K562 (cell line): ENCODE results near the gene C16orf96. TPM values are rescaled to one million over a fixed set of nuclear protein-coding genes. Genes with fewer than 3 reads are reported as not detected.

Source experiments
- ATAC-seq: fragments of 200-7000 bp; cut with Tn5 transposase; 3 replicates; pipeline ENCODE4 v1.9.1; 2020; ENCODE audit warnings: moderate library complexity
- BruUV-seq: library from RNA; stranded (reverse); fragments of 400-500 nt; replicated peaks from 2 replicates; lab custom pipeline; 2021; lab: Mats Ljungman, UMichigan
- CTCF ChIA-PET: fragments of 300-600 bp; formaldehyde crosslinking; extraction: SDS; loops from one replicate; lab custom pipeline; 2021; ENCODE audit warnings: low intra/inter-chr PET ratio; lab: Yijun Ruan, JAX
- POLR2A ChIA-PET: fragments of 300-600, 350-650 bp; sonication (Branson Sonifier 250); formaldehyde crosslinking; extraction: SDS; loops from one replicate; lab custom pipeline; 2021; ENCODE audit warnings: antibody characterized with exemption, inconsistent platforms; lab: Yijun Ruan, JAX
- DNase-seq, 4 experiments: peaks; one replicate each; pipeline versions ENCODE4 v3.0.0 to v3.0.0-alpha.2; 2011 to 2018; ENCODE audit warnings: low spot score in 3 of 4, mixed read lengths in 3 of 4; ENCODE audit errors: extremely low read depth in 1 of 4
- FAIRE-seq: peaks from 2 replicates; lab custom pipeline; 2011; peaks lifted over from hg19 to GRCh38; lab: Jason Lieb, UNC
- H2AFZ ChIP-seq: 2 replicates; pipeline ENCODE4 v1.6.0; 2011; ENCODE audit warnings: low read depth, low read length, control low read depth, inconsistent platforms
- H3K27ac ChIP-seq: fragments of 200-600 bp; 3 replicates; pipeline ENCODE4 v1.8.0; 2011; ENCODE audit warnings: low read depth, mild to moderate bottlenecking, control low read depth, inconsistent platforms, low read length, moderate library complexity, mixed read lengths; ENCODE audit errors: extremely low read depth
- H3K27me3 ChIP-seq, 2 experiments: fragments of 300-600 bp in 1 of 2; 2 replicates in 1 of 2; 3 replicates in 1 of 2; pipeline versions ENCODE4 v1.6.0 to v1.8.0; 2011; ENCODE audit warnings: inconsistent platforms in 2 of 2, low read length in 2 of 2, mild to moderate bottlenecking in 1 of 2, mixed read lengths in 1 of 2, moderate library complexity in 1 of 2; ENCODE audit not compliant: control insufficient read depth in 2 of 2, insufficient read depth in 2 of 2
- H3K36me3 ChIP-seq: fragments of 300-600 bp; 3 replicates; pipeline ENCODE4 v1.8.0; 2011; ENCODE audit warnings: mild to moderate bottlenecking, low read length, inconsistent platforms; ENCODE audit not compliant: control insufficient read depth, insufficient read depth
- H3K4me1 ChIP-seq, 2 experiments: fragments of 200-600 bp in 1 of 2; replicated peaks in 1 of 2; 2 replicates in 1 of 2; 3 replicates in 1 of 2; pipeline versions ENCODE4 v1.5.1 to v1.8.0; 2011; ENCODE audit warnings: inconsistent platforms in 2 of 2, low read length in 2 of 2, mild to moderate bottlenecking in 1 of 2, mixed read lengths in 1 of 2, moderate library complexity in 1 of 2; ENCODE audit not compliant: control insufficient read depth in 2 of 2, insufficient read depth in 2 of 2
- H3K4me2 ChIP-seq: 2 replicates; pipeline ENCODE4 v1.6.1; 2011; ENCODE audit warnings: low read length, control low read depth, inconsistent platforms, mixed read lengths; ENCODE audit not compliant: insufficient read depth
- H3K4me3 ChIP-seq: fragments of 200-600 bp; sonication (generic), shearing (Covaris generic); 2 replicates; pipeline ENCODE4 v1.5.1; 2016; ENCODE audit warnings: control low read depth, inconsistent platforms
- H3K79me2 ChIP-seq: fragments of 200-600 bp; 3 replicates; pipeline ENCODE4 v1.8.0; 2011; ENCODE audit warnings: low read length, inconsistent platforms; ENCODE audit not compliant: control insufficient read depth, insufficient read depth
- H3K9ac ChIP-seq, 2 experiments: 2 replicates each; pipeline versions ENCODE4 v1.6.0 to v1.6.1; 2011; ENCODE audit warnings: low read depth in 2 of 2, low read length in 2 of 2, control low read depth in 1 of 2, inconsistent platforms in 1 of 2, mild to moderate bottlenecking in 1 of 2, mixed read lengths in 1 of 2; ENCODE audit not compliant: insufficient read depth in 1 of 2
- H3K9me1 ChIP-seq: one replicate; pipeline ENCODE4 v1.6.0; 2011; ENCODE audit warnings: inconsistent platforms, mild to moderate bottlenecking, low read length, moderate library complexity; ENCODE audit not compliant: control insufficient read depth, insufficient read depth
- H3K9me3 ChIP-seq: replicated peaks from 2 replicates; pipeline ENCODE4 v1.5.1; 2011; ENCODE audit warnings: low read depth, low read length, inconsistent platforms; ENCODE audit not compliant: control insufficient read depth, insufficient read depth
- H4K20me1 ChIP-seq: replicated peaks from 2 replicates; pipeline ENCODE4 v1.6.1; 2011; ENCODE audit warnings: low read length, inconsistent platforms, mixed read lengths; ENCODE audit not compliant: control insufficient read depth, insufficient read depth
- ARID1B ChIP-seq: fragments of 450-650 bp; IDR thresholded peaks from 2 replicates; pipeline ENCODE4 v1.6.1; 2016; ENCODE audit warnings: antibody characterized with exemption, mild to moderate bottlenecking, inconsistent platforms
- BHLHE40 ChIP-seq: IDR thresholded peaks from 2 replicates; pipeline ENCODE4 v1.6.1; 2011; ENCODE audit warnings: low read length, improper control_type of control experiment
- CREBBP ChIP-seq: IDR thresholded peaks from one replicate; pipeline ENCODE4 v1.6.1; 2012; ENCODE audit warnings: low read depth, mild to moderate bottlenecking, control low read depth, inconsistent platforms, low read length
- NFIC ChIP-seq: fragments of 450-650 bp; IDR thresholded peaks from 2 replicates; pipeline ENCODE4 v1.6.1; 2017; ENCODE audit warnings: mild to moderate bottlenecking, inconsistent platforms
- ZNF121 ChIP-seq: sonication (generic); formaldehyde crosslinking; conservative IDR thresholded peaks from 2 replicates; pipeline ENCODE4 v1.8.0; 2022; ENCODE audit warnings: missing genetic modification reagents
- WGBS: fragments of 100-300 bp; shearing (Covaris generic); methylation state at CpG from one replicate; pipeline ENCODE4 v1.1.6; 2016; ENCODE audit warnings: low coverage, mixed read lengths; ENCODE audit not compliant: insufficient coverage; ENCODE audit errors: missing lambda C conversion rate; 5-methylcytosine and 5-hydroxymethylcytosine counted together
- in situ Hi-C: fragments of 300-500 bp; cut with MboI; formaldehyde crosslinking; loops from 4 replicates; pipeline ENCODE4 v1.15.0; 2018; ENCODE audit warnings: inconsistent platforms, mixed read lengths
- intact Hi-C: fragments of 100-400 bp; cut with micrococcal nuclease; formaldehyde crosslinking; loops from 2 replicates; pipeline ENCODE4 v1.14.2; 2022
- polyA plus RNA-seq, 8 experiments: library from polyadenylated mRNA; depleted of rRNA in 4 of 8; stranded (reverse) in 5 of 8; unstranded in 3 of 8; fragments of >200 nt; fragmentation: Nextera tagmentation in 2 of 8; fragmentation: Illumina TruSeq in 1 of 8; extraction: Ambion mirVana in 2 of 8; extraction: Trizol in 1 of 8; gene quantifications; 2 replicates each; pipeline versions ENCODE4 v1.2.1 to v1.2.3, GENCODE V29; 2011 to 2014; ENCODE audit warnings: inconsistent platforms in 1 of 8, missing spikeins in 1 of 8
- total RNA-seq, 7 experiments: library from RNA; depleted of rRNA in 6 of 7; stranded (reverse); fragments of >200 nt in 6 of 7; fragmentation: Illumina TruSeq in 2 of 7; extraction: Trizol in 2 of 7; gene quantifications; 2 replicates each; pipeline versions ENCODE4 v1.2.1 to v1.2.3, GENCODE V29; 2011 to 2021; ENCODE audit warnings: low replicate concordance in 1 of 7

The C16orf96 gene
- total and polyA plus RNA-seq, 9 of the 15 experiments (the other 6 are each of a cell fraction or from before 2014, with no cell fraction given), result not detected

DNA sequence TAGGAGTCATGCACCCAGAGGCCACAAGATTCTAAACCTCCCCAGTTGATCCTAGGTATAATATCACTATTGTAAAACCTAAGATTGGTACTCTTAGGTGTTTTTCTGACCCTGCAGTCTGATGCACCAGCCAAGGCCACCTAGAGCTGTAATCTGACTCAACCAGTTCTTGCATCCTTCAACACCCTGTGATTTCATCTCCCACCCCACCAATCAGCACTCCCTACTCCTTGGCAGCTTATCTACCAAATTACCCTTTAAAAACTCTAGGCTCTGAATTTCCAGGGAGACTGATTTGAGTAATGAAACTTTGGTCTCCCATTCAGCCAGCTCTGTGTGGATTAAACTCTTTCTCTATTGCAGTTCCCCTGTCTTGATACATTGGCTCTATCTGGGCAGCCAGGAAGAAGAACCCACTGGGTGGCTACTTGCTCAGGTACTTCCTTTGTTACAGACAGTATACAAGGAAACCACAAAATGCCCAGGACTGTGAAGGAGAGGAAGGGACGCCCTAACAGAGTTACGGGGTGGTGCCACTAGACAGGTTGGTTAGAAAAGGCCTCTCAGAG lies 16.3 kb upstream of the C16orf96 start (continued):
- TF ChIP-seq CREBBP (no peak), ARID1B (peak; percentile 71)
- TF ChIP-seq, all 486 proteins: peak for 14

DNA sequence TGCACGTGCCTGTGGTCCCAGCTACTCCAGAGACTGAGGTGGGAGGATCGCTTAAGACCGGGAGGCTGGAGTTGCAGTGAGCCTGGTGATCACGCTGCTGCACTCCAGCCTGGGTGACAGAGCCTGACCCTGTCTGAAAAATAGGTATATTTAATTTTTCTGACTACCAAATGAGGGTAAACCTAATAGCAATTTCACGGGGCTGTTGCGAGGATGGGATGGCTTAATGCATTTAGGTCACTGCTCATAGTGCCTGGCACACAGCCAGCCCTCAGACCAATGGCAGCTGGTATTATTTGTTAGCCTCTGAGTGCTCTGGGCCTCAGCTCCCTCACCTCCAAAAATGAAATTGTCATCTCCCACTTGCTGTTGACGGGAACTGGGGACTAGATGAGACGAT lies 11.7 kb upstream of the C16orf96 start:
- no peak overlapping the region for H2AFZ ChIP-seq
- no peak overlapping the region for H3K9ac ChIP-seq
- H3K79me2 ChIP-seq, result no peaks in the 10 kb centered on the region
- intact Hi-C loops (no loop called here), in situ Hi-C loops (no loop called here)
- H3K27me3 ChIP-seq, result peaks cover 27 to 39% of the 10 kb centered on the region in 2 experiments; a peak in 4 of 5 replicates
- BruUV-seq, result no TSS peak
- no peaks in the 10 kb centered on the region for H4K20me1 ChIP-seq
- no peak overlapping the region for H3K27ac ChIP-seq
- DNase-seq (no peak), ATAC-seq (no peak), FAIRE-seq (no peak)
- H3K4me3 ChIP-seq, result no peak overlapping the region
- ChIA-PET POLR2A (interaction anchor here (1.0 kb wide), 1 partner anchor 9 kb away, joined by 3 read pairs; no protein-coding TSS in a partner anchor), CTCF (no interaction called here)
- TF ChIP-seq BHLHE40, result 0 out of 2 replicates have a peak, but pooled peaks have one; percentile 9
- TF ChIP-seq NFIC, result peak; percentile 84
- no peak for TF ChIP-seq ZNF121 (CRISPR knock-in tag)
- no peaks in the 10 kb centered on the region for H3K9me1 ChIP-seq
- no peaks in the 10 kb centered on the region for H3K36me3 ChIP-seq
- H3K4me1 ChIP-seq, result no peaks in the 10 kb centered on the region
- H3K4me2 ChIP-seq, result no peak overlapping the region
- H3K9me3 ChIP-seq, result no peaks in the 10 kb centered on the region; the same call in none of the 2 replicates
- 1% methylated on average over 8 of the region's 8 CpGs for WGBS
